Lung (tissue), 12 donors: ENCODE measurements around the gene FSD2. TPM values are rescaled to one million over a fixed set of nuclear protein-coding genes. Genes with fewer than 3 reads are reported as not detected.
"Not testable (repeated sequence)": the region's sequence is repeated elsewhere in the genome, so short reads cannot be mapped to it uniquely, and the experiment has no call there.

ENCODE experiments used
- ATAC-seq: fragments of 200-7000 bp; cut with Tn5 transposase; one replicate; pipeline ENCODE4 v1.9.1; 2020; ENCODE audit warnings: moderate number of reproducible peaks; ENCODE audit not compliant: insufficient read depth, low FRiP score
- DNase-seq, 3 donors: peaks; one replicate each; pipeline ENCODE4 v3.0.0-alpha.2; 2013 to 2017
- H3K27ac ChIP-seq, 2 donors: one replicate each; pipeline ENCODE4 v1.5.1; 2013; ENCODE audit warnings: mild to moderate bottlenecking in 2 of 2, moderate library complexity in 2 of 2, control low read depth in 1 of 2, inconsistent platforms in 1 of 2, low read depth in 1 of 2, low read length in 1 of 2
- H3K27me3 ChIP-seq, 3 donors: one replicate each; pipeline ENCODE4 v1.5.1; 2013; ENCODE audit warnings: low read length in 2 of 3; ENCODE audit not compliant: control insufficient read depth in 3 of 3, insufficient read depth in 3 of 3
- H3K36me3 ChIP-seq, 4 donors: one replicate each; pipeline ENCODE4 v1.5.1; 2013; ENCODE audit warnings: low read length in 4 of 4, mild to moderate bottlenecking in 1 of 4, moderate library complexity in 1 of 4; ENCODE audit not compliant: control insufficient read depth in 4 of 4, insufficient read depth in 4 of 4
- H3K4me1 ChIP-seq, 5 donors: one replicate each; pipeline ENCODE4 v1.5.1; 2013; ENCODE audit warnings: low read length in 5 of 5, mild to moderate bottlenecking in 2 of 5, moderate library complexity in 1 of 5; ENCODE audit not compliant: control insufficient read depth in 5 of 5, insufficient read depth in 5 of 5
- H3K4me3 ChIP-seq: one replicate; pipeline ENCODE4 v1.5.1; 2013; ENCODE audit warnings: mild to moderate bottlenecking, control low read depth, moderate library complexity
- H3K9ac ChIP-seq, 2 donors: one replicate each; pipeline ENCODE4 v1.5.1; 2013; ENCODE audit warnings: low read length in 2 of 2, control low read depth in 1 of 2; ENCODE audit not compliant: insufficient read depth in 1 of 2
- H3K9me3 ChIP-seq, 4 donors: one replicate each; pipeline ENCODE4 v1.5.1; 2013; ENCODE audit warnings: low read length in 3 of 4, mild to moderate bottlenecking in 1 of 4, moderate library complexity in 1 of 4; ENCODE audit not compliant: control insufficient read depth in 4 of 4, insufficient read depth in 3 of 4
- CTCF ChIP-seq: IDR thresholded peaks from 2 replicates; pipeline ENCODE4 v1.5.1; 2012; ENCODE audit warnings: mild to moderate bottlenecking; ENCODE audit errors: control extremely low read depth, extremely low read depth
- WGBS, 2 donors: extraction: QIAGEN DNeasy Blood & Tissue Kit; methylation state at CpG; one replicate each; pipeline ENCODE4 v1.1.7; 2013; 5-methylcytosine and 5-hydroxymethylcytosine counted together
- polyA plus RNA-seq, 2 donors: library from polyadenylated mRNA; stranded (reverse); fragments of 200-250 nt; gene quantifications; one replicate each; pipeline ENCODE4 v1.2.1, GENCODE V29; 2013
- total RNA-seq, 2 donors: library from RNA; depleted of rRNA in 1 of 2; stranded (reverse); fragments of >200 nt in 1 of 2; gene quantifications; one replicate each; pipeline ENCODE4 v1.2.1, GENCODE V29; 2014 to 2021
- donor health status: control.
- donor health status: control.
- donor health status: Bipolar disorder and iron deficiency.
- donor health status: healthy.
- donor health status: DM: yes; HTN: yes; CAD: no.

Gene FSD2
- total and polyA plus RNA-seq, 4 donors: 0.06 to 0.08 TPM; not detected in 2

DNA sequence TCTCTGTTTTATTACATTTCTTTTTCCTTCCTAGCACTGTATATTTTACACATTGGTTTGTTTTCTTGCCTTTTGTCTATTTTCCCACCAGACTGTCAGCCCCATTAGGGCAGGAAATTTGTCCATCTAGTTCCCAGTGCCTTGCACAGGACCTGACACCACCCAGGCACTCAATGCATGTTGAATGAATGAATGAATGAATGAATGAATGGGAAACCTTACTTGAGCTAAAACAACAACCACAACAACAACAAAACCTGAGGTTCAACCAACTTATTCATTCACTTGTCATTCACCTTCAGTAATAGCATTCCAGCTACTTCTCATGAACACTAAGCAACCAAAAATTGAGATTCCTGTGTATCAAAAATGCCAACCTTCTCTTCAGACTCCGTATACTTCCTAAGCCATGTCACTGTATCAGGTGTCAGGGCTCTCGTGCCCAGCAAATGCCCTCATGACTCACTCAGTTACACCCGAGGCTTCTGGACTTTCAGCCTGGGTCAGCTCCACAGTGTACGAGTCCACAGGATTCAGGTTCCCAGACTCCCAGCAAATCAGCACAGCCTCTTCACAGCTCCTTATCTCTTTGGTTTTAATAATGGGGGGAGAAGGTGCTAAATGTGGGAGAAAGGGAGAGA is 37.3 kb downstream of the FSD2 start:
- H3K9ac ChIP-seq: no peak overlapping the region
- no peak for TF ChIP-seq CTCF
- H3K9me3 ChIP-seq: no peaks in the 10 kb centered on the region
- no peak for ATAC-seq
- H3K27ac ChIP-seq: no peak overlapping the region
- no peaks in the 10 kb centered on the region for H3K27me3 ChIP-seq
- 86 to 93% methylated on average over 4 of the region's 4 CpGs for WGBS, 2 donors
- no peak for DNase-seq
- H3K4me3 ChIP-seq: no peak overlapping the region
- H3K36me3 ChIP-seq: peaks cover 0 to 6% (median 0%) of the 10 kb centered on the region in 4 donors
- no peaks in the 10 kb centered on the region for H3K4me1 ChIP-seq

- Histone ChIP-seq H3K27ac (no peak overlapping the region), H3K4me1 (no peaks in the 10 kb centered on the region), H3K36me3 (peaks cover 0 to 6% (median 0%) of the 10 kb centered on the region in 4 donors), H3K27me3 (no peaks in the 10 kb centered on the region), H3K9ac (no peak overlapping the region), H3K4me3 (no peak overlapping the region), H3K9me3 (no peaks in the 10 kb centered on the region)
- ATAC-seq: no peak
- TF ChIP-seq CTCF: no peak
- DNase-seq: no peak
- 88 to 92% methylated on average over 2 of the region's 2 CpGs for WGBS, 2 donors
Observed at GRCh38 chr15:82767163-82767829, 38.6 kb downstream of the FSD2 start.

GRCh38 chr15:82766201-82766600 is 39.7 kb downstream of the FSD2 start:
- DNase-seq, H3K4me1 ChIP-seq, H3K36me3 ChIP-seq, H3K27ac ChIP-seq, H3K9ac ChIP-seq, H3K9me3 ChIP-seq, H3K4me3 ChIP-seq, H3K27me3 ChIP-seq, ATAC-seq: not testable (repeated sequence)
- WGBS, 2 donors: 91 to 93% methylated on average over 7 of the region's 7 CpGs

DNA sequence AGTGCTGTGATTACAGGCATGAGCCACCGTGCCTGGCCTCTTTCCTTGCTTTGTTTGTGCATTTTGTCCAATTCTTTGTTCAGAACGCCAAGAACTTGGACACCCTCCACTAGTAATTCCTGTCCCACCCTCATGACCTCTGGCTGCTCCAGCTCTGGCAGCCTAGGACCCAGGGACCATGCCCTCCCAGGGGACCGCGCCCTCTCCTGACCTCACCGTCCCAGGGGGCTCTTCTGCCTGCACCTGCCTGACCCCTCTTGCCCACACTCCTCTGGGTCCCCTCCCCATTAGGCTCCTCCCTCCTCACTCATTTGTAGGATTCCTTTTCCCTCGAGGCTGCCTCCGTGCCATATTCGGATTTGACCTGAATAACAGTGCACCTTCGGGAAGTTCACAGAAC is 41.1 kb downstream of the FSD2 start:
- Histone ChIP-seq H3K4me1 (no peaks in the 10 kb centered on the region), H3K9me3 (no peaks in the 10 kb centered on the region), H3K27me3 (no peaks in the 10 kb centered on the region), H3K27ac (no peak overlapping the region), H3K36me3 (peaks cover 0 to 9% (median 1%) of the 10 kb centered on the region in 4 donors), H3K4me3 (no peak overlapping the region), H3K9ac (no peak overlapping the region)
- DNase-seq (no peak), ATAC-seq (no peak)
- 86 to 88% methylated on average over 9 of the region's 9 CpGs for WGBS, 2 donors
- TF ChIP-seq CTCF: no peak
